BJ (cell line): Measurements from ENCODE around the gene GUCY1A1. TPM values are rescaled to one million over a fixed set of nuclear protein-coding genes. Genes with fewer than 3 reads are reported as not detected.

Source experiments
- CTCF ChIA-PET: fragments of 350-600 bp; formaldehyde crosslinking; extraction: SDS; loops from one replicate; lab custom pipeline; 2021; ENCODE audit warnings: antibody characterized with exemption, inconsistent platforms; lab: Yijun Ruan, JAX
- POLR2A ChIA-PET: fragments of 300-600 bp; sonication (Branson Sonifier 250); formaldehyde crosslinking; extraction: SDS; loops from one replicate; lab custom pipeline; 2021; ENCODE audit warnings: antibody characterized with exemption; lab: Charles Lee
- DNase-seq: peaks from one replicate; pipeline ENCODE4 v3.0.0-alpha.2; 2011; ENCODE audit warnings: low read depth
- H3K27me3 ChIP-seq: 2 replicates; pipeline ENCODE4 v1.6.0; 2011; ENCODE audit warnings: low read length; ENCODE audit not compliant: control insufficient read depth, insufficient read depth
- H3K36me3 ChIP-seq: 2 replicates; pipeline ENCODE4 v1.5.1; 2011; ENCODE audit warnings: low read length; ENCODE audit not compliant: control insufficient read depth, insufficient read depth
- H3K4me3 ChIP-seq: 2 replicates; pipeline ENCODE4 v1.5.1; 2011; ENCODE audit warnings: low read depth, mild to moderate bottlenecking, control low read depth, low read length
- CTCF ChIP-seq: IDR thresholded peaks from 2 replicates; pipeline ENCODE4 v1.5.1; 2011; ENCODE audit warnings: low read depth, mild to moderate bottlenecking, control low read depth, inconsistent platforms, low read length, moderate library complexity; ENCODE audit not compliant: insufficient read depth
- polyA plus RNA-seq: library from polyadenylated mRNA; depleted of rRNA; stranded (reverse); fragments of >200 nt; gene quantifications from 2 replicates; pipeline ENCODE4 v1.2.3, GENCODE V29; 2011

Gene GUCY1A1
- polyA plus RNA-seq, 1 experiment = 0.23 TPM

GRCh38 chr4:155692361-155692760 is 25.7 kb downstream of the GUCY1A1 start:
- POLR2A ChIA-PET = no interaction called here
- no peaks in the 10 kb centered on the region for H3K27me3 ChIP-seq
- no peak for DNase-seq
- no peaks in the 10 kb centered on the region for H3K36me3 ChIP-seq
- no peak overlapping the region for H3K4me3 ChIP-seq
- TF ChIP-seq CTCF = no peak
- CTCF ChIA-PET = no interaction called here

GRCh38 chr4:155693015-155693663 is 26.5 kb downstream of the GUCY1A1 start:
- Histone ChIP-seq H3K4me3 (no peak overlapping the region), H3K27me3 (no peaks in the 10 kb centered on the region), H3K36me3 (no peaks in the 10 kb centered on the region)
- CTCF ChIA-PET = no interaction called here
- no peak for DNase-seq
- POLR2A ChIA-PET = no interaction called here
- TF ChIP-seq CTCF = no peak

GRCh38 chr4:155694100-155694785 is 27.6 kb downstream of the GUCY1A1 start:
- DNase-seq = no peak
- TF ChIP-seq CTCF = no peak
- H3K4me3 ChIP-seq = no peak overlapping the region
- POLR2A ChIA-PET = no interaction called here
- H3K27me3 ChIP-seq = no peaks in the 10 kb centered on the region
- CTCF ChIA-PET = no interaction called here
- no peaks in the 10 kb centered on the region for H3K36me3 ChIP-seq

- no peak for DNase-seq
- Histone ChIP-seq H3K4me3 (no peak overlapping the region), H3K36me3 (no peaks in the 10 kb centered on the region), H3K27me3 (no peaks in the 10 kb centered on the region)
- ChIA-PET CTCF (no interaction called here), POLR2A (no interaction called here)
- TF ChIP-seq CTCF = no peak
Observed at GRCh38 chr4:155696226-155696625, 29.6 kb downstream of the GUCY1A1 start.

- Histone ChIP-seq H3K27me3 (no peaks in the 10 kb centered on the region), H3K36me3 (no peaks in the 10 kb centered on the region), H3K4me3 (no peak overlapping the region)
- no peak for TF ChIP-seq CTCF
- CTCF ChIA-PET = no interaction called here
- DNase-seq = no peak
- POLR2A ChIA-PET = no interaction called here
Observed at GRCh38 chr4:155696726-155697125, 30.1 kb downstream of the GUCY1A1 start.
